NOMO-1 treated with DMSO at 0.1 percent for 48 hours (cell line): Measurements from ENCODE around the gene PHOSPHO1.
"Not testable (repeated sequence)": the region's sequence is repeated elsewhere in the genome, so short reads cannot be mapped to it uniquely, and the experiment has no call there.

ENCODE experiments used
- DNase-seq: peaks from one replicate; lab custom pipeline; 2025; ENCODE audit not compliant: unreplicated experiment; lab: John Stamatoyannopoulos, UW

Gene PHOSPHO1

GRCh38 chr17:49230636-49231562 is at the start of gene PHOSPHO1:
PHOSPHO1 (minus strand) TSS chr17:49230787; CDS start chr17:49226691, 4,096 bp downstream.
- peak; percentile 79 for DNase-seq

GRCh38 chr17:49280061-49280460 is 49.5 kb upstream of the PHOSPHO1 start:
- DNase-seq: no peak

- DNase-seq: not testable (repeated sequence)
These were observed 48.9 kb upstream of the PHOSPHO1 start for GRCh38 chr17:49279263-49280015.

GRCh38 chr17:49278076-49278475 is 47.5 kb upstream of the PHOSPHO1 start:
- no peak for DNase-seq

GRCh38 chr17:49277638-49278037 is 47.1 kb upstream of the PHOSPHO1 start:
- DNase-seq: peak; percentile 80

GRCh38 chr17:49275981-49276380 is 45.4 kb upstream of the PHOSPHO1 start:
- not testable (repeated sequence) for DNase-seq

- DNase-seq: no peak
These were observed 38.8 kb upstream of the PHOSPHO1 start for GRCh38 chr17:49269356-49269755.

GRCh38 chr17:49267912-49268311 is 37.3 kb upstream of the PHOSPHO1 start:
- no peak for DNase-seq

- no peak for DNase-seq
These were observed 35.6 kb upstream of the PHOSPHO1 start for GRCh38 chr17:49266233-49266632.

- not testable (repeated sequence) for DNase-seq
These were observed 31.0 kb upstream of the PHOSPHO1 start for GRCh38 chr17:49261540-49261939.

GRCh38 chr17:49260817-49261291 is 30.3 kb upstream of the PHOSPHO1 start:
- no peak for DNase-seq

GRCh38 chr17:49260011-49260816 is 29.6 kb upstream of the PHOSPHO1 start:
- peak; percentile 78 for DNase-seq

GRCh38 chr17:49259663-49260010 is 29.1 kb upstream of the PHOSPHO1 start:
- DNase-seq: no peak

GRCh38 chr17:49258394-49258793 is 27.8 kb upstream of the PHOSPHO1 start:
- DNase-seq: no peak

- no peak for DNase-seq
These were observed 24.5 kb upstream of the PHOSPHO1 start for GRCh38 chr17:49255125-49255524.

GRCh38 chr17:49254066-49254465 is 23.5 kb upstream of the PHOSPHO1 start:
- no peak for DNase-seq

- DNase-seq: peak; percentile 84
These were observed 21.6 kb upstream of the PHOSPHO1 start for GRCh38 chr17:49252148-49252695.

- DNase-seq: no peak
These were observed 19.4 kb upstream of the PHOSPHO1 start for GRCh38 chr17:49249890-49250522.

GRCh38 chr17:49249292-49249794 is 18.8 kb upstream of the PHOSPHO1 start:
- DNase-seq: no peak

GRCh38 chr17:49247944-49248343 is 17.4 kb upstream of the PHOSPHO1 start:
- no peak for DNase-seq
